Loucy (cell line): Measurements from ENCODE around the gene RAB26.
A peak's percentile ranks its signal among the peaks of the same experiment; 100 is the strongest.

Experiments used
- H2AFZ ChIP-seq: fragments of 200-600 bp; sonication (generic); 2 replicates; pipeline ENCODE4 v1.6.0; 2016; ENCODE audit warnings: antibody characterized with exemption, mild to moderate bottlenecking, low read length, moderate library complexity
- H3F3A ChIP-seq: fragments of 200-600 bp; 2 replicates; pipeline ENCODE4 v1.6.0; 2016; ENCODE audit warnings: antibody characterized with exemption, low read depth, mild to moderate bottlenecking
- H3K27me3 ChIP-seq: fragments of 200-600 bp; sonication (generic); 2 replicates; pipeline ENCODE4 v1.6.1; 2014; ENCODE audit warnings: low read length, mild to moderate bottlenecking; ENCODE audit not compliant: insufficient read depth, poor library complexity, severe bottlenecking
- H3K36me3 ChIP-seq: fragments of 200-600 bp; sonication (generic); 2 replicates; pipeline ENCODE4 v1.6.1; 2016; ENCODE audit warnings: low read length; ENCODE audit not compliant: insufficient read depth
- H3K4me1 ChIP-seq: fragments of 200-600 bp; sonication (generic); 2 replicates; pipeline ENCODE4 v1.5.1; 2014; ENCODE audit warnings: low read length, mild to moderate bottlenecking; ENCODE audit not compliant: insufficient read depth, poor library complexity, severe bottlenecking
- H3K4me2 ChIP-seq: fragments of 200-600 bp; sonication (generic); 2 replicates; pipeline ENCODE4 v1.6.0; 2014; ENCODE audit warnings: antibody characterized with exemption, low read length, low read depth, mild to moderate bottlenecking; ENCODE audit not compliant: poor library complexity, severe bottlenecking
- H3K4me3 ChIP-seq: fragments of 200-600 bp; sonication (generic); 2 replicates; pipeline ENCODE4 v1.5.1; 2014; ENCODE audit warnings: low read length, mild to moderate bottlenecking, mixed read lengths; ENCODE audit not compliant: poor library complexity, severe bottlenecking
- H3K79me2 ChIP-seq: fragments of 200-600 bp; sonication (generic); 2 replicates; pipeline ENCODE4 v1.6.1; 2014; ENCODE audit warnings: low read length; ENCODE audit not compliant: insufficient read depth
- H3K9ac ChIP-seq: fragments of 200-600 bp; sonication (generic); 2 replicates; pipeline ENCODE4 v1.6.0; 2014; ENCODE audit warnings: mild to moderate bottlenecking, low read depth, low read length, moderate library complexity; ENCODE audit not compliant: poor library complexity, severe bottlenecking
- H3K9me2 ChIP-seq: fragments of 200-600 bp; sonication (generic); replicated peaks from 2 replicates; pipeline ENCODE4 v1.6.1; 2016; ENCODE audit warnings: low read depth, low read length, mixed read lengths
- H3K9me3 ChIP-seq: fragments of 200-600 bp; sonication (generic); 2 replicates; pipeline ENCODE4 v1.6.1; 2014; ENCODE audit warnings: mild to moderate bottlenecking, antibody characterized with exemption, low read length, low read depth; ENCODE audit not compliant: insufficient read depth
- H4K20me1 ChIP-seq: fragments of 200-600 bp; sonication (generic); 2 replicates; pipeline ENCODE4 v1.6.0; 2014; ENCODE audit warnings: antibody characterized with exemption, low read length, mild to moderate bottlenecking; ENCODE audit not compliant: insufficient read depth, poor library complexity, severe bottlenecking
- CTCF ChIP-seq: fragments of 200-600 bp; sonication (generic); conservative IDR thresholded peaks from 2 replicates; pipeline ENCODE4 v1.5.1; 2014; ENCODE audit warnings: mild to moderate bottlenecking, antibody characterized with exemption, low read length
- EZH2phosphoT487 ChIP-seq: fragments of 200-600 bp; IDR thresholded peaks from 2 replicates; pipeline ENCODE4 v1.6.1; 2018; ENCODE audit warnings: antibody characterized with exemption, mild to moderate bottlenecking, moderate library complexity, borderline replicate concordance

Gene RAB26

GRCh38 chr16:2155091-2155950 is 6.9 kb downstream of the RAB26 start, which contains the start of gene TRAF7:
Gene TRAF7 (plus strand): TSS chr16:2155782. CDS start chr16:2163921, 8,139 bp downstream.
- H3K4me2 ChIP-seq, result peak within 1 kb of the TSS; percentile 96
- H3K36me3 ChIP-seq, result no peaks in the 10 kb centered on the region
- H3K9me2 ChIP-seq, result no peaks in the 10 kb centered on the region
- peaks cover 4% of the 10 kb centered on the region for H3K27me3 ChIP-seq
- TF ChIP-seq CTCF (no peak), EZH2phosphoT487 (no peak)
- peaks cover 5% of the 10 kb centered on the region for H3K4me1 ChIP-seq
- H3K4me3 ChIP-seq, result peak within 1 kb of the TSS; percentile 96
- H3K9ac ChIP-seq, result peak within 1 kb of the TSS; percentile 97
- peaks cover 45% of the 10 kb centered on the region for H4K20me1 ChIP-seq
- no peaks in the 10 kb centered on the region for H3F3A ChIP-seq
- no peak within 1 kb of the TSS for H2AFZ ChIP-seq
- peaks cover 81% of the 10 kb centered on the region for H3K79me2 ChIP-seq
- H3K9me3 ChIP-seq, result no peaks in the 10 kb centered on the region

GRCh38 chr16:2155977-2156848 is 7.8 kb downstream of the RAB26 start:
- peaks cover 5% of the 10 kb centered on the region for H3K4me1 ChIP-seq
- H4K20me1 ChIP-seq, result peaks cover 39% of the 10 kb centered on the region
- no peaks in the 10 kb centered on the region for H3F3A ChIP-seq
- no peaks in the 10 kb centered on the region for H3K9me3 ChIP-seq
- H3K4me3 ChIP-seq, result peak overlapping the region; percentile 87
- TF ChIP-seq EZH2phosphoT487 (no peak), CTCF (no peak)
- H3K4me2 ChIP-seq, result peak overlapping the region; percentile 78
- no peaks in the 10 kb centered on the region for H3K36me3 ChIP-seq
- peaks cover 82% of the 10 kb centered on the region for H3K79me2 ChIP-seq
- no peak overlapping the region for H2AFZ ChIP-seq
- peak overlapping the region; percentile 82 for H3K9ac ChIP-seq
- H3K9me2 ChIP-seq, result no peaks in the 10 kb centered on the region
- H3K27me3 ChIP-seq, result peaks cover 4% of the 10 kb centered on the region

- H4K20me1 ChIP-seq, result peaks cover 35% of the 10 kb centered on the region
- no peaks in the 10 kb centered on the region for H3K36me3 ChIP-seq
- H3K9ac ChIP-seq, result peak overlapping the region; percentile 82
- no peak for TF ChIP-seq CTCF
- TF ChIP-seq EZH2phosphoT487, result no peak
- no peaks in the 10 kb centered on the region for H3K9me2 ChIP-seq
- peaks cover 85% of the 10 kb centered on the region for H3K79me2 ChIP-seq
- peak overlapping the region; percentile 87 for H3K4me3 ChIP-seq
- peaks cover 5% of the 10 kb centered on the region for H3K4me1 ChIP-seq
- peaks cover 4% of the 10 kb centered on the region for H3K27me3 ChIP-seq
- no peak overlapping the region for H2AFZ ChIP-seq
- no peaks in the 10 kb centered on the region for H3F3A ChIP-seq
- H3K4me2 ChIP-seq, result peak overlapping the region; percentile 78
- H3K9me3 ChIP-seq, result no peaks in the 10 kb centered on the region
Observed at GRCh38 chr16:2156849-2157224, 8.4 kb downstream of the RAB26 start.
